ENCODE results near the gene CCR3.

Gene CCR3

GRCh38 chr3:46298871-46299607 lies 56.8 kb downstream of the CCR3 start:
- peak; percentile 22 for DNase-seq (ENCODE audit: low read depth)

GRCh38 chr3:46299608-46300460 lies 57.6 kb downstream of the CCR3 start:
- no peak for DNase-seq (ENCODE audit: low read depth)

GRCh38 chr3:46300461-46300789 lies 58.2 kb downstream of the CCR3 start:
- no peak for DNase-seq (ENCODE audit: low read depth)

GRCh38 chr3:46301122-46301835 lies 59.0 kb downstream of the CCR3 start:
- DNase-seq (ENCODE audit: low read depth): no peak

- no peak for DNase-seq (ENCODE audit: low read depth)
These were observed 61.0 kb downstream of the CCR3 start for GRCh38 chr3:46303240-46303639.

- no peak for DNase-seq (ENCODE audit: low read depth)
These were observed 62.5 kb downstream of the CCR3 start for GRCh38 chr3:46304739-46305138.

- no peak for DNase-seq (ENCODE audit: low read depth)
These were observed 70.7 kb downstream of the CCR3 start for GRCh38 chr3:46312991-46313390.

- DNase-seq (ENCODE audit: low read depth): no peak
These were observed 72.3 kb downstream of the CCR3 start for GRCh38 chr3:46314517-46314916.

GRCh38 chr3:46316206-46316605 lies 73.9 kb downstream of the CCR3 start:
- DNase-seq (ENCODE audit: low read depth): no peak
